ENCODE measurements around the gene TTLL13.
A peak's percentile ranks its signal among the peaks of the same experiment; 100 is the strongest.
"Not testable (repeated sequence)": the region's sequence is repeated elsewhere in the genome, so short reads cannot be mapped to it uniquely, and the experiment has no call there.

Gene TTLL13

GRCh38 chr15:90240856-90241255, 8.5 kb upstream of the TTLL13 start:
- no peak for DNase-seq

GRCh38 chr15:90241343-90242192, 7.8 kb upstream of the TTLL13 start:
- no peak for DNase-seq

- no peak for DNase-seq
These were observed 5.3 kb upstream of the TTLL13 start for GRCh38 chr15:90243943-90244639.

- no peak for DNase-seq
These were observed 560 bp upstream of the TTLL13 start for GRCh38 chr15:90248789-90249202.

GRCh38 chr15:90257776-90258175, 8.4 kb downstream of the TTLL13 start:
- DNase-seq = no peak

- DNase-seq = no peak
These were observed 10.2 kb downstream of the TTLL13 start for GRCh38 chr15:90259524-90259923.

- not testable (repeated sequence) for DNase-seq
These were observed 11.4 kb downstream of the TTLL13 start for GRCh38 chr15:90260731-90261130.

- DNase-seq = no peak
These were observed 12.5 kb downstream of the TTLL13 start for GRCh38 chr15:90261811-90262210.

- DNase-seq = no peak
These were observed 13.1 kb downstream of the TTLL13 start for GRCh38 chr15:90262426-90262825.

- no peak for DNase-seq
These were observed 15.3 kb downstream of the TTLL13 start for GRCh38 chr15:90264671-90265070.

GRCh38 chr15:90265271-90266060, 16.1 kb downstream of the TTLL13 start, which contains the start of gene NGRN:
NGRN (plus strand) TSS chr15:90265672; CDS start chr15:90265713, 41 bp downstream.
- peak; percentile 54 for DNase-seq

- no peak for DNase-seq
These were observed 16.7 kb downstream of the TTLL13 start for GRCh38 chr15:90266061-90266431.

GRCh38 chr15:90266485-90266884, 17.1 kb downstream of the TTLL13 start:
- DNase-seq = no peak

- no peak for DNase-seq
These were observed 19.1 kb downstream of the TTLL13 start for GRCh38 chr15:90268415-90268814.

GRCh38 chr15:90270502-90271150, 21.3 kb downstream of the TTLL13 start:
- no peak for DNase-seq

- no peak for DNase-seq
These were observed 22.3 kb downstream of the TTLL13 start for GRCh38 chr15:90271459-90272166.

- DNase-seq = not testable (repeated sequence)
These were observed 29.1 kb downstream of the TTLL13 start for GRCh38 chr15:90278467-90278866.

- DNase-seq = not testable (repeated sequence)
These were observed 31.4 kb downstream of the TTLL13 start for GRCh38 chr15:90280743-90281142.

GRCh38 chr15:90281637-90282036, 32.3 kb downstream of the TTLL13 start:
- DNase-seq = not testable (repeated sequence)

- no peak for DNase-seq
These were observed 37.3 kb downstream of the TTLL13 start for GRCh38 chr15:90286678-90287077.

- DNase-seq = no peak
These were observed 37.7 kb downstream of the TTLL13 start for GRCh38 chr15:90287101-90287500.

- no peak for DNase-seq
These were observed 38.6 kb downstream of the TTLL13 start for GRCh38 chr15:90287946-90288345.
